Measurements from ENCODE around the gene MYH3.

DNA sequence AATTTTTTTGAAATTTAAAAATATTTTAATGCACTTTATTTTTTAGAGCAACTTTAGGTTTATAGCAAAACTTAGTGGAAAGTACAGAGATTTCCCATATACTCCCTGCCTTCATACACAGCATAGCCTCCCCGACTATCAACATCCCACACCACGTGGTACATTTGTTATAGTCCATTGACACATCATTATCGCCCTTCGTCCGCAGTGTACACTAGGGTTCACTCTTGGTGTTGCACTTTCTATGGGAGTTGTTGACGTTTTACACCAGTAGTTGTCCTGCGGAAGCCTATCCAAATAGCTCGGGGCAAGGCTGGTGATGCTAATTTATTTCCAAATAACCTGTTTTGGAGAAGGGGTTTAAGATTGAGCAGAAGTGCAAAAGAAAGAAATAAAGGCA lies 52.6 kb downstream of the MYH3 start:
- TF ChIP-seq CTCF (IDR thresholded peaks at IDR 0.05) = no peak
- no peak for TF ChIP-seq POLR2A (IDR thresholded peaks at IDR 0.05)
- no peak for TF ChIP-seq POLR2AphosphoS5 (IDR thresholded peaks at IDR 0.05)
- no peak for TF ChIP-seq EP300 (IDR thresholded peaks at IDR 0.05)
